Hepatocyte (in vitro differentiated cells): ENCODE measurements around the gene FNDC3B. TPM values are rescaled to one million over a fixed set of nuclear protein-coding genes. Genes with fewer than 3 reads are reported as not detected.

Source experiments
- DNase-seq: peaks from one replicate; pipeline ENCODE4 v3.0.0-alpha.2; 2016; ENCODE audit warnings: low spot score
- H2AFZ ChIP-seq: fragments of 200-600 bp; sonication (generic); 2 replicates; pipeline ENCODE4 v1.6.0; 2016; ENCODE audit warnings: antibody characterized with exemption, mild to moderate bottlenecking
- H3K27ac ChIP-seq: fragments of 200-600 bp; sonication (generic); 2 replicates; pipeline ENCODE4 v1.5.1; 2016; ENCODE audit warnings: mild to moderate bottlenecking
- H3K27me3 ChIP-seq: fragments of 200-600 bp; sonication (generic); 2 replicates; pipeline ENCODE4 v1.6.1; 2016
- H3K36me3 ChIP-seq: fragments of 200-600 bp; sonication (generic); replicated peaks from 2 replicates; pipeline ENCODE4 v1.5.1; 2016; ENCODE audit warnings: low read depth; ENCODE audit not compliant: insufficient read depth
- H3K4me1 ChIP-seq: fragments of 200-600 bp; sonication (generic); 2 replicates; pipeline ENCODE4 v1.5.1; 2016; ENCODE audit warnings: mild to moderate bottlenecking, moderate library complexity; ENCODE audit not compliant: insufficient read depth
- H3K4me2 ChIP-seq: fragments of 200-600 bp; sonication (generic); 2 replicates; pipeline ENCODE4 v1.6.0; 2016
- H3K4me3 ChIP-seq: fragments of 200-600 bp; sonication (generic); 2 replicates; pipeline ENCODE4 v1.5.1; 2016; ENCODE audit warnings: mild to moderate bottlenecking
- H3K79me2 ChIP-seq: fragments of 200-600 bp; sonication (generic); 2 replicates; pipeline ENCODE4 v1.6.0; 2017; ENCODE audit warnings: mild to moderate bottlenecking
- H3K9me2 ChIP-seq: fragments of 200-600 bp; sonication (generic); replicated peaks from 2 replicates; pipeline ENCODE4 v1.6.0; 2017; ENCODE audit warnings: mild to moderate bottlenecking; ENCODE audit not compliant: insufficient read depth
- H3K9me3 ChIP-seq: fragments of 200-600 bp; sonication (generic); 2 replicates; pipeline ENCODE4 v1.5.1; 2016; ENCODE audit warnings: low read depth, mild to moderate bottlenecking
- H4K20me1 ChIP-seq: fragments of 200-600 bp; sonication (generic); 2 replicates; pipeline ENCODE4 v1.6.0; 2016; ENCODE audit warnings: mild to moderate bottlenecking; ENCODE audit not compliant: insufficient read depth, poor library complexity, severe bottlenecking
- CTCF ChIP-seq: fragments of 200-600 bp; sonication (generic); IDR thresholded peaks from 2 replicates; pipeline ENCODE4 v1.5.1; 2016; ENCODE audit warnings: antibody characterized with exemption, mild to moderate bottlenecking; ENCODE audit not compliant: poor library complexity
- EZH2 ChIP-seq: fragments of 200-600 bp; sonication (generic); IDR thresholded peaks from 2 replicates; pipeline ENCODE4 v1.6.1; 2016; ENCODE audit warnings: antibody characterized with exemption, mild to moderate bottlenecking, borderline replicate concordance
- EZH2phosphoT487 ChIP-seq: fragments of 200-600 bp; sonication (generic); IDR thresholded peaks from one replicate; pipeline ENCODE4 v1.6.1; 2018; ENCODE audit warnings: antibody characterized with exemption, mild to moderate bottlenecking, low read depth, moderate library complexity; ENCODE audit not compliant: unreplicated experiment, severe bottlenecking
- WGBS: methylation state at CpG from one replicate; pipeline ENCODE4 v1.1.6; 2016; ENCODE audit warnings: low lambda C conversion rate; ENCODE audit errors: missing lambda C conversion rate; 5-methylcytosine and 5-hydroxymethylcytosine counted together
- polyA plus RNA-seq: library from polyadenylated mRNA; unstranded; fragments of >200 nt; fragmentation: Nextera tagmentation; extraction: Ambion mirVana; gene quantifications from 2 replicates; pipeline ENCODE4 v1.2.1, GENCODE V29; 2016
- total RNA-seq: library from RNA; depleted of rRNA; stranded (reverse); fragments of >200 nt; gene quantifications from 2 replicates; pipeline ENCODE4 v1.2.3, GENCODE V29; 2014

Gene FNDC3B
- total and polyA plus RNA-seq, 2 experiments from 2014 or later: 61.2 to 113 TPM

GRCh38 chr3:172384836-172385235 is 345.5 kb downstream of the FNDC3B start:
- no peaks in the 10 kb centered on the region for H3K9me2 ChIP-seq
- no peak overlapping the region for H2AFZ ChIP-seq
- DNase-seq: no peak
- peaks cover 3% of the 10 kb centered on the region for H3K79me2 ChIP-seq
- no peaks in the 10 kb centered on the region for H3K27me3 ChIP-seq
- no peak overlapping the region for H3K4me3 ChIP-seq
- no peaks in the 10 kb centered on the region for H3K4me1 ChIP-seq
- TF ChIP-seq CTCF (no peak), EZH2phosphoT487 (no peak), EZH2 (no peak)
- H3K36me3 ChIP-seq: no peaks in the 10 kb centered on the region
- no peaks in the 10 kb centered on the region for H4K20me1 ChIP-seq
- WGBS: 82% methylated on average over 3 of the region's 3 CpGs
- no peak overlapping the region for H3K4me2 ChIP-seq
- no peaks in the 10 kb centered on the region for H3K9me3 ChIP-seq
- H3K27ac ChIP-seq: no peak overlapping the region

GRCh38 chr3:172387728-172388127 is 348.4 kb downstream of the FNDC3B start:
- peaks cover 3% of the 10 kb centered on the region for H3K79me2 ChIP-seq
- H3K27me3 ChIP-seq: no peaks in the 10 kb centered on the region
- H3K36me3 ChIP-seq: no peaks in the 10 kb centered on the region
- WGBS: 94% methylated on average over 4 of the region's 4 CpGs
- H3K4me1 ChIP-seq: no peaks in the 10 kb centered on the region
- no peak overlapping the region for H3K27ac ChIP-seq
- no peak overlapping the region for H3K4me3 ChIP-seq
- no peak overlapping the region for H2AFZ ChIP-seq
- H4K20me1 ChIP-seq: no peaks in the 10 kb centered on the region
- H3K9me3 ChIP-seq: no peaks in the 10 kb centered on the region
- TF ChIP-seq EZH2: no peak
- TF ChIP-seq EZH2phosphoT487: no peak
- no peak for TF ChIP-seq CTCF
- no peak overlapping the region for H3K4me2 ChIP-seq
- H3K9me2 ChIP-seq: no peaks in the 10 kb centered on the region
- no peak for DNase-seq

GRCh38 chr3:172388412-172389078 is 349.2 kb downstream of the FNDC3B start:
- no peak overlapping the region for H3K4me3 ChIP-seq
- WGBS: 85% methylated on average over 10 of the region's 10 CpGs
- peaks cover 3% of the 10 kb centered on the region for H3K79me2 ChIP-seq
- no peaks in the 10 kb centered on the region for H3K36me3 ChIP-seq
- no peaks in the 10 kb centered on the region for H3K4me1 ChIP-seq
- H3K9me3 ChIP-seq: no peaks in the 10 kb centered on the region
- no peak overlapping the region for H3K4me2 ChIP-seq
- H4K20me1 ChIP-seq: no peaks in the 10 kb centered on the region
- H3K27me3 ChIP-seq: no peaks in the 10 kb centered on the region
- H3K9me2 ChIP-seq: no peaks in the 10 kb centered on the region
- H3K27ac ChIP-seq: no peak overlapping the region
- DNase-seq: no peak
- TF ChIP-seq CTCF: no peak
- TF ChIP-seq EZH2phosphoT487: no peak
- TF ChIP-seq EZH2: no peak
- H2AFZ ChIP-seq: no peak overlapping the region

GRCh38 chr3:172390792-172391191 is 351.4 kb downstream of the FNDC3B start:
- no peak overlapping the region for H3K4me2 ChIP-seq
- TF ChIP-seq CTCF (no peak), EZH2 (no peak), EZH2phosphoT487 (no peak)
- peaks cover 10% of the 10 kb centered on the region for H3K79me2 ChIP-seq
- no peaks in the 10 kb centered on the region for H3K9me3 ChIP-seq
- no peaks in the 10 kb centered on the region for H3K4me1 ChIP-seq
- H3K9me2 ChIP-seq: no peaks in the 10 kb centered on the region
- WGBS: 93% methylated on average over 5 of the region's 5 CpGs
- no peak overlapping the region for H3K27ac ChIP-seq
- no peaks in the 10 kb centered on the region for H3K27me3 ChIP-seq
- H2AFZ ChIP-seq: no peak overlapping the region
- H3K36me3 ChIP-seq: no peaks in the 10 kb centered on the region
- DNase-seq: no peak
- no peaks in the 10 kb centered on the region for H4K20me1 ChIP-seq
- no peak overlapping the region for H3K4me3 ChIP-seq
